HT1080 (cell line): Measurements from ENCODE around the gene PLPPR3. TPM values are rescaled to one million over a fixed set of nuclear protein-coding genes. Genes with fewer than 3 reads are reported as not detected.
A peak's percentile ranks its signal among the peaks of the same experiment; 100 is the strongest.

ENCODE experiments used
- DNase-seq: peaks from one replicate; pipeline ENCODE4 v3.0.0-alpha.2; 2015; ENCODE audit warnings: low read depth
- total RNA-seq: library from RNA; depleted of rRNA; stranded (reverse); fragments of >200 nt; shearing (Covaris generic); gene quantifications from 2 replicates; pipeline ENCODE4 v1.2.3, GENCODE V29; 2014

The PLPPR3 gene
- total RNA-seq, 1 experiment from 2014 or later, result not detected

DNA sequence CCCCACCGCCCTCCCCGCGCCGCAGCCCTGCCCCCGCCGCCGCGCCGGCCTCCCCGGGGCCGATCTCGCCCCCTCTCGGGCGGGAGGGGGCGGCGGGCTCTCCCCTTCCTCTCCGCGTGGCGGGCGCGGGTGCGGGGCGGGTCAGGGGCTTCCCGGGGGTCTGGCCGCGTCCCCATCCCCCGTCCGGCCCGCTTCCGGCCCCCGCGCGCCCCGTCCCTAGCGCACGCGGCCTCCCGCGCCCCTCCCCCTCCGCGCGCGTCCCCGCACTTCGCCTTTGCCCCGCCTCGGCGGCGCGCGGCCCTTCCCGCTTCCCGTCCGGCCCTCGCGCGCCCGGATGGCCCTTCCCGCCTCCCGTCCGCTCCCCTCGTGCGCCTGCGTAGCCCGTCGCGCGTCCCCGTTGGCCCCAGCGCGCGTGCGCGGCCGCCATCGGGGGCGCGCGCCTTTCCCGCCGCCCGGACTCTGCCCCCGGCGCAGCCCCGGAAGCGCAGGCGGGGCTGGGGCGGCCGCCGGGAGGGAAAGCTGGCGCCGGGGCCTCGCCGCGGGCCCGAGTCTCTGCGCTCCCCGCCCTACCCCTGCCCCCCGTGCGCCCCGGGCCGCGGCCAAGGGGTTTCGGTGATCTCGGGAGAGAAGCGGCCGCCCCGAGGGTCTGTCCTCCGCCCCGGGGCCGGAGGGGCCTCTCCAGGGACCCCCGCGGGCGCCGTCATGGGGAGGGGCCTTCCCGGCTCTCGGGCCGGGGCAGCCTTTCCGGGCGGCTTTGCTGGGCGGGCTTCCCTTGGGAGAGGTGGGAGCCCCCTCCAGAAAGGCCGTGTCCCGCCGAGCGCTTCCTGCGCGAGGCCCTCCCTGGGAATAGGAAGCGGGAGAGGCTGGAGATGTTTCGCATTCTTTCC is 24.0 kb downstream of the PLPPR3 start:
- DNase-seq, result peak; percentile 83

DNA sequence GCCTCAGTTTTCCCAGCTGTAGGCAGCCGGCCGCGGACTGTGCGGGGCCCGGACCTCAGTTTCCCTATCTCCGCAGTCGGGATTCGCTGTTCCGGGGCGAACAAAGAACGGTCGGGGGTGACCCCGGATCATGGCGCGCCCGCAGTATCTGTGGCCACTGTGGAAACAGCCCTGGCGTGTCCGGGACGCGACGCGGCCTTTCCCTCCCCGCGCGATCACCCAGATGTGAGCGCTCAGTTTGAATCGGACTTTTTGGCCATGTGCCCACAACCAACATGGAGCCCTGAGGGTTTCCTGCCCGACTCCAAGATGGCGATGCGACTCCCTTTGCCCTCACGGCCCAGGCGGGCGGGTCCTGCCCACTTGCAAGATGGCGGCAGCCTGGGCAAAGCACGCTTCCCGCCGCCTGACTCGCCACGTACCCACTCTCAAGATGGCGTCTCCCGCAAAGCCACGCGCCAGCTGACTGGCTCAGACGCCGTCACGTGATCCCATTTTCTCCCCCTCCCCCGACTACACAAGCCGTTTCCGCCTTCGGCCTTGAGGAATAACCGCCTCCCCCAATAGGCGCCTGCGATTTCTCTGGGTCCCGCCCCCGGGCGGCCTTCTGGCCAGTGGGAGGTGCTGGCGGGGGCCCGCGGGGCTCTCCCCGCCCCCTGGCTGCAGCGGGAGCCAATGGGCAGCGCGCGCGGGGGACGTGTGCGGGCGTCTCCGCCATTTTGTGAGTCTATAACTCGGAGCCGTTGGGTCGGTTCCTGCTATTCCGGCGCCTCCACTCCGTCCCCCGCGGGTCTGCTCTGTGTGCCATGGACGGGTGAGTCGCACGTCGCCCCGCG is 24.8 kb downstream of the PLPPR3 start, which contains the start of gene PTBP1:
Gene PTBP1, plus strand, starts transcription at position 761 of the 836 bp plus-strand sequence. Its CDS starts 46 bp downstream, at position 807.
- DNase-seq, result peak; percentile 100

DNA sequence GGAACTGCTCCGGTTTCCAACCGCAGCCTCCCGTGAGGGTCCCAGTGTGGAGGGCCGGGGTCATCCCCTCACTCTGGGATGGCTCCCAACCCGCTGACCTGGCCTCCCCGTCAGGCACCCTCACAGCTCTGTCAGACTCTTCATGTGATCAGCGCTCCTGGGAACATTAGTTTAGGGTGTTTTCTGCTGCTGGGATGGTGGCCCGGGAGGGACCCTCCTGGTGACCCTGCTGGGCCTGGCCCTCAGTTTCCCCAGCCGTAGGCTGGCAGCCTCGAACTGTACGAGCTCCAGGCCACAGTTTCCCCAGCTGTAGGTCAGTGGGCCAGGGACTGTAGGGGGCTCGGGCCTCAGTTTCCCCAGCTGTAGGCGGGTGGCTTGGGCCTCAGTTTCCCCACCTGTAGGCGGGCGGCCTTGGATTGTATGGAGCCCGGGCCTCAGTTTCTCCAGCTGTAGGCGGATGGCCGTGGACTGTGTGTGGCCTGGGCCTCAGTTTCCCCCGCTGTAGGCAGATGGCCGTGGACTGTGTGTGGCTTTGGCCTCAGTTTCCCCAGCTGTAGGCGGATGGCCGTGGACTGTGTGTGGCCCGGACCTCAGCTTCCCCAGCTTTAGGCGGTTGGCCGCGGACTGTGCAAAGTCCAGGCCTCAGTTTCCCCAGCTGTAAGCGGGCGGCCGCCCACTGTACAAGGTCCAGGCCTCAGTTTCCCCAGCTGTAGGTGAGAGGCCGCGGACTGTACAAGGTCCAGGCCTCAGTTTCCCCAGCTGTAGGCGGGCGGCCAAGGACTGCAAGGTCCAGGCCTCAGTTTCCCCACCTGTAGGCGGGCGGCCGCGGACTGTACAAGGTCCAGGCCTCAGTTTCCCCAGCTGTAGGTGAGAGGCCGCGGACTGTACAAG is 25.8 kb downstream of the PLPPR3 start:
- no peak for DNase-seq

DNA sequence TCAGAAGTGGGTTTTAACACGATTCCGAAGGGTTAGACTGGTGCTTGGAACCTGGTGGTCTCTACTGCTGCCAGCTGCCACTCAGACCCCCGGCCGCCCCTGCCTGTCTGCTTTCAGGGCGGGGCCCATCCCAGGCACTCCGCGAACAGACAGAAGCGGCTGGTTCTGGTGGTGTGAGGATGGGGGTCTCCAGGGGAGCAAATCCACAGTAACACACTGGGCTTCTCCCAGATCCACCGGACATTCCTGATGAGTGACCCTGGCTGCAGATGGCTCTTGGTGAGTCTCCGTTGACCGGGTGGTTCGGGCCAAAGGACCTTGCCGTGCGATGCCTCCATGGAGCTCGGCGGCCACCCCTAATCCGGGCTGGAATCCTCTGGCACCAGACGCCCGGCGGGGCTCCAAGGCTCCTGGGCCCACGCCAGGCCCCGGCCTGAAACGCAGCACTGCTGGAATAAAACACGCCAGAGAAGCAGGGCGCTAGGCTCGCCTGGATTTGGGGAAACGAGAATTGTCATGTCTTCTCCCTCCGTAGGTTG is 26.6 kb downstream of the PLPPR3 start:
- no peak for DNase-seq

DNA sequence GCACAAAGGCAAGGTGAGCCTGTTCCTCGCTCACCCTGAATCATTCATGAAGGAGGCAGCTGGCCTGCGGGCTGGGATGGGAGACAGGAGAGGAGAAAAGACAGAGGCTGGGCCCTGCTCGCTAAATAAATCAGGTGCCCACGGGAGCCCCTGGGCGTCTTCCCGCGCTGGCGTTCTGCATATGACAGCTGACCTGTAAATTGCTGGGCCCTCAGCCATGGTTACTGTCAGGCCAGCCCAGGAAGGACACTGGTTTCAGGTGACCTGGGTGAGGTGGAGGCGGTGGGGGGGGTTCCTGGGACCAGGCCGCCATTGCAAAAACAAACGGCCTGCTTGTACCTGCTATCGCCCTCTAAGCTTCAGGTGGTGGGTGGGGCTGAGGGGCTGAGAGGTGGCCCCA is 27.9 kb downstream of the PLPPR3 start:
- no peak for DNase-seq

DNA sequence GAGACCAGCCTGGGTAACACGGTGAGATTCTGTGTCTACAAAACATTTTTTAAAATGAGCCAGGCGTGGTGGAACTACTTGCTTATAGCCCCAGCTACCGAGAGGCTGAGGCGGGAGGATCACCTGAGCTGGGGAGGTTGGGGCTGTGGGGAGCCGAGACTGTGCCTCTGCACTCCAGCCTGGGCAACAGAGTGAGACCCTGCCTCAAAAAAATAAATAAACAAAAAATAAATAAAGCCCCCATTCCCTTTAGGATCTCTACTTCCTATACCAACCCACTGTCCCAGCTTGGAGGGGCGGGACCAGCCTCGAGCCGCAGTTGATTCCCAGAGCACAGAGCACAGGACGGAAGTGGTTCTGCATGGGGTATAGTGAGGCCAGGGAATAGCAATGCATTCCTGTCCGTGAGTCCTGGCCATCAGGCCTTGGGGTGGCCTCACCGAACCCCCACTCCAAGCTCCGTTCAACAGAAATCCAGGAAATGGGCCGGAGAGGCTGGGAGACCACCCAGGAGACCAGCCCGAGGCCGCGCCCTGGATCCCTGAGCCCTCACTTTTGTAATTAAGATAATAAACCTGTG is 29.4 kb downstream of the PLPPR3 start:
- DNase-seq, result no peak

DNA sequence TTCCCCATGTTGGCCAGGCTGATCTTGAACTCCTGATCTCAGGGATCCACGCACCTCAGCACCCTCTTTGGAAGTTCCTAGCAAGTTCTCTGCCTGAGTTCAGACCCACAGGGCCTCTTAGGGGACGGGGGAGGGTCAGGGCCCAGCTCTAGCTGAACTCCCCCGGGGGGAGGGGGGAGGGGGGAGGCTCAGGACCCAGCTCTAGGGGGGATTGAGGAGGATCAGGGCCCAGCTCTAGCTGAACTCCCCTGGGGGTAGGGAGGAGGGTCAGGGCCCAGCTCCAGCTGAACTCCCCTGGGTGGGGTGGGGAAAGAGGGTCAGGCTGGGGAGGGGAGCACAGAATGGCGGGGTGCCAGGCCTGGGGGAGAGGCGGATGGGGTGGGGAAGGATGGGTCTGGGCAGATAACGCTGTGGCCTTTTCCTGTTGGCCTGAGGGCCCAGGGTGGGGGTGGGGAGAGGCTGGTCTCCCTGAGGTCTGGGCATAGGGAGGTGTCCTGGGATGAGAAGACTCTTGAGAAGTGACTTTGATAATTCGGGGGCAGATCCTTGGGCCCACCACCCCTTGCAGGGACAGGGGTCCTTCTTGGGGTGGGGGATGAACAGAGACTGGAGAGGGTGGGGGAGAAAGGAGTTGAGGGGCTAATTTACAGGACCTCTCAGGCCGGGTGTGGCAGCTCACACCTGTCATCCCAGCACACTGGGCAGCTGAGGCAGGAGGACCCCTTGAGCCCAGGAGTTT is 30.0 kb downstream of the PLPPR3 start:
- DNase-seq, result no peak

DNA sequence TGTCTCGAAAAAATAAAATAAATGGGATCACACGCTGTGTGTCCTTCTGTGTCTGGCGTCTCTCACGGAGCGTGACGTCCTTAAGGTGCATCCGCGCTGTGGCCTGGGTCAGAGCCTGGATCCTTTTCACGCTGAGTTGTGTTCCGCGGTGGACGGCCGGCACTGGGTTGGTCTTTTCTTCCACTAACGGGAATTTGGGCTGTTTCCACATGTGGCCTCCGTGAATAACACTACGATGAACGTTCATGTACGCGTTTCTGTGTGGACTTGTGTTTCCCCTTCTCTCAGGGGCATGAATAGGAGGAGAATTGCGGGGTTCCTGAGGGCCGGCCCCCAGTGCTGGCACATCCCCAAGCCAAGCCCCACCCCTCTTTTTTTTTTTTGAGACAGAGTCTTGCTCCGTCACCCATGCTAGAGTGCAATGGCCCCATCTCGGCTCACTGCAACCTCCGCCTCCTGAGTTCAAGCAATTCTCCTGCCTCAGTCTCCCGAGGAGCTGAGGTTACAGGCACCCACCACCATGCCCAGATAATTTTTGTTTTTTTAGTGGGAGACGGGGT is 30.7 kb downstream of the PLPPR3 start:
- no peak for DNase-seq

DNA sequence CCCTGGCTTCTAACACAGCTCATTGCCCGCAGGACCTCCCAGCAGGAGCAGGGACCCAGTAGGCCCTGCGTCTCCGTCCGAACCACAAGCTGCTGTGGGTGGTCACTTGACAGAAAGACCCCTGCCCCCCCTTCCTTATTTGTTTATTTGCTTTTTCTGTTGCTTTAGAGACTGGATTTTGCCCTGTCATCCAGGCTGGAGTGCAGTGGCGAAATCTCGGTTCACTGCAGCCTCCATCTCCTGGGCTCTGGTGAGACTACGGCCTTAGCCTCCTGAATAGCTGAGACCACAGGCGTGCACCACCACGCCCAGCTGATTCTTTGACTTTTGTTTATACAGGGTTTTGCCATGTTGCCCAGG is 32.1 kb downstream of the PLPPR3 start:
- DNase-seq, result no peak

DNA sequence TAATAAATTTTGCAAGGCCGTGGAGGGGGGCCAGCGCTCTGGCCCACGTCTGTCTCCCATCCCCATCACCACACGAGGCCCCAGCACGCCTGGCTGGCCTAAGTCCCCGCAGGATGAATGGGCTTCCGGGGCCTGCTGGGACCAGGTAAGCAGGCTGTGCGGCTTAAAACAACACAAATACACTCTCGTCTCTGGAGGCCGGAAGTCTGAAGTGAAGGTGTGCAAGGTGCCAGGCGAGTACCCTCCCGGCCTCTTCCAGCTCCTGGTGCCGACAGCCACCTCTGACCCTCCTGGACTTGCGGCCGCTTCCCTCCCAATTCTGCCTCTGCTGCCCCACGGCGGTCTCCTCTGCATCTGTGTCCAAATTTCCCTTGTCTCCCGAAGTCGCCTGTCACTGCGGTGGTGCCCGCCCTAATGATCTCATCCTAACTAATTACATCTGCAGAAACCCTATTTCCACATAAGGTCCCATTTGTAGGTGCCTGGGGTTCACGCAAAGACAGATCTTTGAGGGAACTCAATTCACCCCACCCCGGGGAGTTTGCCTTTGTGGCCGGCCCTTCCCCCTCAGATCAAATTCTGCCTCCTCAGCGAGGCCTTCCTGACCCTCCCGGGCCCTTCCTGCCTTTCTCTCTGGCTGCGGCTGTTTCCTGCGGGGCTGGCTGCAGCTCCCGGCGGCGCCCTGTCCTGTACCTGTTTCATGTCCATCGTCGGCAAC is 32.6 kb downstream of the PLPPR3 start:
- no peak for DNase-seq

DNA sequence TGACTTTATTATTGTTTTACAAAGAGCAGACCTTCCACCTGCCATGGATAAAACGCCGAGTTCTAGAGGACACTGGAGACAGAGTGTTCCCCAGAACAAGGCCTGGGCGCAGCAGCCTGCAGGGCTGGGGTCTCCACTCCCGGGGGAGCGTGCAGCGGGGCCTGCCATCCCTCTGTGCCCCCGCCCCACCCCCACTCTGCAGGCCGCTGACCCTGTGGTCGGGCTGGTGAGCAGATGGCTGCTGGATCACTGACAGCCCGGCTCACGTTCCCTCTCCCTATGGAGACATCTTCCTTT is 33.1 kb downstream of the PLPPR3 start:
- DNase-seq, result no peak

DNA sequence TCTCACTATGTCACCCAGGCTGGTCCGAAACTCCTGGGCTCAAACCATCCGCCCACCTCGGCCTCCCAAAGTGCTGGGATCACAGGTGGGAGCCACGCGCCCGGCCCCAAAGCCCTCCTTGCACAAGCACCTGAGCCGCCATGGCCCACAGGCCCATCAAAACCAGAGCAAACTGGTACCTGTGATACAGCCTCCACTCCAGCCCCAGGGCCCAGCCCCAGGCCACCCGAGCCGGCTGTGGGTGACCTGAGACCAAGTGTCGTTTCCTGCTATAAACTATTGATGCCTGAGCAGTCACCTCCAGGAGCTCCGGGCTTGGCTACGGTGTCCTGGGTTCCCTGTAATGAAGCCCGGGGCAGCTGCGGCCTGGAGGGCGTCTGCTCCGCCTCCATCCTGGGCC is 34.2 kb downstream of the PLPPR3 start:
- no peak for DNase-seq

DNA sequence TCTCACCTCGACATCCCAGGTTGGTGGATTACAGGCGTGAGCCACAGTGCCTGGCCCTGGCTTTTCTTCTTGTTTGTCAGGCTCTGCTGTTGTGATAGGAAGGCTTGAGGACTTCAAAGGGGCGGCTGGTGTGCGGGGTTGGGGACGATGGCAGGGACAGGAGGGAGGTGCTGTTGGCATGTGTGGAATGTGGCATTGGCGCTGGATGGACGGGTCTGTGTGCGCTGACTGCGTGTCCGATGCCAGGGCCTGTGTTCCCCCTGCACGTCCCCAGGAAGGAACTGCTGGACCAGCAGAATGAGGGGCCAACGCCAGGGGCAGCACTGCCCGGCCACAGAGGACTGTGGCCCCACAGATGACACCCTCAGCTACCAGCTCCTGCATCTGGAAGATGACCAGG is 37.2 kb downstream of the PLPPR3 start:
- DNase-seq, result no peak

DNA sequence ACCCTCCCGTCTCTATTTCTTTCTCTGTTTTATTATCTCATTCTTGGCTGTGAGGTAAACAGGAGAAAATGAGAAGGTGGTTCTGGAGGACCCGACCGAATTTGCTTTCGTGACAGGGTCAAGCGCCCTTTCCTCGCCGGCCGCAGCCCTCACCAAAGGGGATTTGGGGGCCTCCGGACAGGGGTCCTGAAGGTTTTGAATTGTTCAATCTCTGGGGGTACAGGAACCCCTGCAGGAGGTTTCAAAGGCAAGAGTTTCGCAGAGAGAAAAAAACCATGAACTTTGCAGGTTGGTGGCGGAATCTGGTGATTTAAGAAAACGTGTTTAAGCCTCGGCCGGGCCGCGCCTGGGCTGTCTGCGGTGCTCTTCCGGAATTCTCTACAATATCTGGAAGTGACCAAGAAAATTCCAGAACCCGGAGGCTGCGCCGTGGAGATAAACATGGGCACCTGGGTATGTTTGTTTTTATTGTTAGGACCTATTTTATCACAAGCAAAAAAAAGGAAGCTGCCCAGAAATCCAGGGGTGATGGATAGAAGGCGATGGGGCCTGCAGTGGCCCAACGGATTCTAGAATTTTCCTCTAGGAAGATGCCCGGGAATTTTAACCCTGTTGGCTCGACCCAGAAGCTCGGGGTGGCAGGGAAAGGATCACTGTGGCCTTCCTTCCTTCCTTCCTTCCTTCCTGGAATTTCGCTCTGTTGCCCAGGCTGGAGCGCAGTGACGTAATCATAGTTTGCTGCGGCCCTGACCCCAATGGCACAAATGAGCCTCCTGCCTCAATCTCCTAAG is 38.7 kb downstream of the PLPPR3 start:
- DNase-seq, result no peak

DNA sequence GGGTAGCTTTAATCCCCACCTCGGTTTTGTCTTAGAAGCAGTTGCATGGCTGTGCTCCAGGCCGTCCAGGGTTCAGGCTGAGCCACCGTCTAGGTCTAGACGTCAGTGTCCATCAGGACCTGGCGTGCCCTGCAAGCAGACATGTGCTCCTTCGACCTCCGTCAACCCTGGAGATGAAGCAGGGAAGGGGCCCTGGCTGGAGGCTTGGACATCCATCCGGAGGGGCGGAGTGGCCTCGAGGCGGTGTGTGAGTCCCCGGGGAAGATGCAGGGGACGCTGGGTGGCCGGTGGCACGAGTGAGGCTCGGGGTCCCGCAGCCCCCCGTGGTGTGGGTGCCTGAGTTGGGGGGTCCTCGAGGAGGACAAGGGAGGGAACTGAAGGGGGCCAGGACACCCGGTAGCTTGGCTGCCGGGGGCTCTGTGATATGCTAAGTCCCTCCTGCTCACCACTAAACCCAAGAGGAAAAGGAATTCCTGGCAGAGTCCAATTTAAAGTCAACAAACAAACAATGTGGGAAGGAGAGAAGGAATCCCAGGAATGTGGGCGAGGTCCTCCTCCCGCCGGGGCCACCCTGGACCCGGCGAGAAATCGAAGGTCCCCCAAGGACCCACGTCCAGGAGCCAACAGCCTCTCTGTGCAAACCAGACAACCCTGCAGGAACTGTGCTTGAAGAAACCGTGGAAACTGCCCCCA is 39.4 kb downstream of the PLPPR3 start:
- peak; percentile 52 for DNase-seq

DNA sequence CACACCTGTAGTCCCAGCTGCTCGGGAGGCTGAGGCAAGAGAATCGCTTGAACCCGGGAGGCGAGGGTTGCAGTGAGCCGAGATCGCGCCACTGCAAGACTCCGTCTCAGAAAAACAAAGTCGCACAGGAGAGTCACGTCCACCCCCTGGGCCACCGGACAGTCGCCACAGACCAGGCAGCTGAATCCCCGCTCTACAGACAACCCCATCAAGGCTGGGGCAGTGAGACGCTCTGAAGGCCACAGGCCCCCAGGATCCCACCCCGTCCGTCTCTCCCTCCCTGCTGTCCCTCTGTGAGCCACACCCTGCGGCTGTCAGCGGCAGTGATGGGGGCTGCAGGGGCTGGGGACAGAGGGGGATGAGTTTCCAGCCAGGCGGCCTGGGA is 40.0 kb downstream of the PLPPR3 start:
- no peak for DNase-seq

DNA sequence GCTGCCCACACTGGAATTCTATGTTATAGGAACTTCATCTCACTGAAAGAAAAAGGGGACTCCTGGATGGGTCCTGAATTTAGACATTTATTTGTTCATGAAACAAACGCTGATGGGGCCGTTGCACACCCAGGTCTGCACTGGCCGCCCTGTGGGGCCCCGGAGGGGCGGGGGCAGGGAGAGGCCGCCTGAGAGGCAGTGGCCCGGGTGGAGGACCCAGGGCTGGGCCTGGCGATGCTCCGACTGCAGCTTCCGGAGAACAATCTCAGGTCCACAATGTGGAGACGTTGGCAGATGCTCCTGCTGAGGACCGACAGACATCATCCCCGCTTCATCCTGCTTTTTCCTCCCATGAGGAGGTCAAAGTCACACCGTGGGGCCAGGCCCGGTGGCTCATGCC is 40.8 kb downstream of the PLPPR3 start:
- DNase-seq, result no peak
